Spleen (tissue), 7 donors: ENCODE data around the gene ARHGEF7.

Experiments used
- POLR2A ChIP-seq, 3 donors: fragments of 450-650 bp; IDR thresholded peaks; one replicate each; pipeline ENCODE4 v1.5.1; 2017; ENCODE audit warnings: antibody characterized with exemption in 3 of 3, mild to moderate bottlenecking in 1 of 3
- POLR2AphosphoS5 ChIP-seq, 3 donors: sonication (generic); formaldehyde crosslinking; IDR thresholded peaks; one replicate each; pipeline ENCODE4 v1.5.1; 2017; ENCODE audit warnings: antibody characterized with exemption in 3 of 3
- TF ChIP-seq, protein P1 (sequence below), 11 experiments: fragments of 200-600 bp in 7 of 11; fragments of 450-650 bp in 4 of 11; sonication (generic) in 4 of 11; IDR thresholded peaks in 8 of 11; conservative IDR thresholded peaks in 3 of 11; 1 replicate in 7 of 11; 2 replicates in 4 of 11; pipeline versions ENCODE4 v1.4.0 to v1.8.0; 2016 to 2021; ENCODE audit warnings: antibody characterized with exemption in 11 of 11, inconsistent platforms in 4 of 11, mild to moderate bottlenecking in 1 of 11
- donor health status: DM: no; HTN: no; CAD: no; lungs with moderate emphysema.
- donor health status: DM: no; HTN: no; CAD: no.
- donor health status: DM: no; HTN: no; CAD: no.

DNA sequence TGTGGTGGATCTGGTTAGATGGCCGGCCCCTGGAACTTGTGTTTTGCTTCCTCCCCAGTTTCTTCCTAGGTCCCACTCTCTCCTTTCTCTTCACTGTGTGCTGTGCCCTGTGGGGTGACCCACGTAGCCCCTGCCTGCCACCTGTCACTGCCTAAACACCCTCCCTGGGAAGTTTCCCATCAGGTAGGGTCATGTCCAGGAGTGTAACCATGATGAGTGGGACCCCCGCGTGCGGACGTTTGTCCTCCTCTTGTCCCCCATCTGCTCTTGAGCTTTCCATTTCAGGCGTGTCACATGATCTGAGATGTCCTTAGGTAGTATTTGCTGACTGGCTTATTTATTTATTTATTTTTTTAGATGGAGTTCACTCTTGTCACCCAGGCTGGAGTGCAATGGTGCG is 61.3 kb downstream of the ARHGEF7 start:
- TF ChIP-seq POLR2AphosphoS5 (IDR thresholded peaks at IDR 0.05) (no peak), POLR2A (IDR thresholded peaks at IDR 0.05) (no peak)
- TF ChIP-seq, protein P1, sequence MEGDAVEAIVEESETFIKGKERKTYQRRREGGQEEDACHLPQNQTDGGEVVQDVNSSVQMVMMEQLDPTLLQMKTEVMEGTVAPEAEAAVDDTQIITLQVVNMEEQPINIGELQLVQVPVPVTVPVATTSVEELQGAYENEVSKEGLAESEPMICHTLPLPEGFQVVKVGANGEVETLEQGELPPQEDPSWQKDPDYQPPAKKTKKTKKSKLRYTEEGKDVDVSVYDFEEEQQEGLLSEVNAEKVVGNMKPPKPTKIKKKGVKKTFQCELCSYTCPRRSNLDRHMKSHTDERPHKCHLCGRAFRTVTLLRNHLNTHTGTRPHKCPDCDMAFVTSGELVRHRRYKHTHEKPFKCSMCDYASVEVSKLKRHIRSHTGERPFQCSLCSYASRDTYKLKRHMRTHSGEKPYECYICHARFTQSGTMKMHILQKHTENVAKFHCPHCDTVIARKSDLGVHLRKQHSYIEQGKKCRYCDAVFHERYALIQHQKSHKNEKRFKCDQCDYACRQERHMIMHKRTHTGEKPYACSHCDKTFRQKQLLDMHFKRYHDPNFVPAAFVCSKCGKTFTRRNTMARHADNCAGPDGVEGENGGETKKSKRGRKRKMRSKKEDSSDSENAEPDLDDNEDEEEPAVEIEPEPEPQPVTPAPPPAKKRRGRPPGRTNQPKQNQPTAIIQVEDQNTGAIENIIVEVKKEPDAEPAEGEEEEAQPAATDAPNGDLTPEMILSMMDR (IDR thresholded peaks at IDR 0.05 in 8 of 11, conservative IDR thresholded peaks at IDR 0.05 in 3 of 11) = no peak
